Body of pancreas (tissue), 4 donors: Measurements from ENCODE around the gene RSPH10B.
"Not testable (repeated sequence)": the region's sequence is repeated elsewhere in the genome, so short reads cannot be mapped to it uniquely, and the experiment has no call there.

Experiments used
- POLR2A ChIP-seq, 3 donors: fragments of 450-650 bp; IDR thresholded peaks; one replicate each; pipeline ENCODE4 v1.6.1; 2016; ENCODE audit warnings: antibody characterized with exemption in 3 of 3, mild to moderate bottlenecking in 2 of 3
- TF ChIP-seq, protein P1 (sequence below), 7 experiments: fragments of 450-650 bp in 4 of 7; fragments of 200-600 bp in 3 of 7; sonication (generic) in 3 of 7; IDR thresholded peaks; one replicate each; pipeline ENCODE4 v1.5.1; 2016 to 2019; ENCODE audit warnings: antibody characterized with exemption in 7 of 7

DNA sequence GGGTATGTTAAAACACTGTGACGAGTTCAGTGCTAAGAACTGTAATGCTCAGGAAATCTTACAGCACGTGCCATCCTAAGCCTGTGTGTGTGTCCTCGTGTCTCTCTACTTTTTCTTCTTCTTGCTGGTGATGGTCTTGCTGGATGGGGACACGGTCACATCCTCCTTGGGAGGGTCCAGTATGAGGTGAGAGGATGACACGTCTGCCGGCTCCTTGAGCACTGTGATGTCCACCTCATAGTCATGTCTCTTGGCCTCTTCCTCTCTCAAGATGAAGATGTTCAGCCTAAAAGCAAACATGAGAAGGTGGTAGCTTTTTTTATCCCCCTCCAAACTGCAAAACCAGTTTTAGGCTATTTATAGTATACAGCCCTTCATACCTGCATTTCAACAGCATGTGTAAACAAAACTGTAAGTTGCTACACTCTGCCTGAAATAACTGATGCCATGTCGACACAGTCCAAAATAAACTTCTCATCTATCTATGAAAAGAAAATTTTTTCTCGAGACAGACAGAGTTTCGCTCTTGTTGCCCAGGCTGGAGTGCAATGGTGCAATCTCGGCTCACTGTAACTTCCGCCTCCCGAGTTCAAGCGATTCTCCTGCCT is 44.1 kb downstream of the RSPH10B start:
- not testable (repeated sequence) for TF ChIP-seq POLR2A (IDR thresholded peaks at IDR 0.05)
- TF ChIP-seq, protein P1, sequence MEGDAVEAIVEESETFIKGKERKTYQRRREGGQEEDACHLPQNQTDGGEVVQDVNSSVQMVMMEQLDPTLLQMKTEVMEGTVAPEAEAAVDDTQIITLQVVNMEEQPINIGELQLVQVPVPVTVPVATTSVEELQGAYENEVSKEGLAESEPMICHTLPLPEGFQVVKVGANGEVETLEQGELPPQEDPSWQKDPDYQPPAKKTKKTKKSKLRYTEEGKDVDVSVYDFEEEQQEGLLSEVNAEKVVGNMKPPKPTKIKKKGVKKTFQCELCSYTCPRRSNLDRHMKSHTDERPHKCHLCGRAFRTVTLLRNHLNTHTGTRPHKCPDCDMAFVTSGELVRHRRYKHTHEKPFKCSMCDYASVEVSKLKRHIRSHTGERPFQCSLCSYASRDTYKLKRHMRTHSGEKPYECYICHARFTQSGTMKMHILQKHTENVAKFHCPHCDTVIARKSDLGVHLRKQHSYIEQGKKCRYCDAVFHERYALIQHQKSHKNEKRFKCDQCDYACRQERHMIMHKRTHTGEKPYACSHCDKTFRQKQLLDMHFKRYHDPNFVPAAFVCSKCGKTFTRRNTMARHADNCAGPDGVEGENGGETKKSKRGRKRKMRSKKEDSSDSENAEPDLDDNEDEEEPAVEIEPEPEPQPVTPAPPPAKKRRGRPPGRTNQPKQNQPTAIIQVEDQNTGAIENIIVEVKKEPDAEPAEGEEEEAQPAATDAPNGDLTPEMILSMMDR (IDR thresholded peaks at IDR 0.05): not testable (repeated sequence)
